ENCODE results near the gene DHRS11. TPM values are rescaled to one million over a fixed set of nuclear protein-coding genes. Genes with fewer than 3 reads are reported as not detected.

DHRS11 gene
- polyA plus RNA-seq, 3 donors = 1.2 to 4.3 (median 2.7) TPM

DNA sequence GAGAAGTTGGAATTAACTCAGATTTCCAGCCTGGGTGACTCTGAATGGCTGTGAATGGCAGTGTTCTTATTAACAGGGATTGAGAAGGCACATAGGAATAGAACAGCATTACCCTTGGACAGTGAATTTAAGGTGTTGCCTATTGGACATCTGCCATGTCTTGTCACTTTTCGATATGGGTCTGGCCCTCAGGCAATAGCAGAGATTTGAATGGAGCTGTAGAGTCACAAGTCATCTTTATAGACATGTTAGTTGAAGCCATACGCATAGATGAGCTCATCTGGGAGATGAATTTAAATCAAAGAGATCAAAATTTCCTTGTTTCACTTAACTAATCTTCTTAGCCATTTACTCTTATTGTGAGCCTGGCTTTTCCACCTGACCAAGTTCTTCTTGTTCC is 14.9 kb upstream of the DHRS11 start:
- peaks cover 71 to 90% of the 10 kb centered on the region in 2 donors for H3K36me3 Mint-ChIP-seq
- peaks cover 89% of the 10 kb centered on the region for H4K20me1 ChIP-seq (ENCODE audit: insufficient read depth, low read length)
- no peak overlapping the region for H3K27ac Mint-ChIP-seq
- no peaks in the 10 kb centered on the region for H3K4me1 ChIP-seq (ENCODE audit: control insufficient read depth in 1 of 2, insufficient read depth in 2 of 2, low read length in 2 of 2)
- no peak overlapping the region for H3K27ac ChIP-seq (ENCODE audit: low read depth in 1 of 2, low read length in 2 of 2)
- H3K79me2 ChIP-seq (ENCODE audit: insufficient read depth, low read length) = peaks cover 80% of the 10 kb centered on the region
- no peak overlapping the region for H2AFZ ChIP-seq (ENCODE audit: insufficient read depth, low read depth, low read length, poor library complexity, severe bottlenecking)
- no peak overlapping the region for H3K4me3 ChIP-seq (replicated peaks in 1 of 3; ENCODE audit: low read depth in 2 of 3, low read length in 3 of 3)
- intact Hi-C loops (cut with micrococcal nuclease) = no loop called here
- no peaks in the 10 kb centered on the region for H3K9me3 ChIP-seq (replicated peaks in 1 of 2; ENCODE audit: control insufficient read depth in 1 of 2, insufficient read depth in 1 of 2, low read length in 2 of 2)
- no peaks in the 10 kb centered on the region for H3K27me3 Mint-ChIP-seq (ENCODE audit: low read depth in 3 of 3)
- TF ChIP-seq, protein P1, sequence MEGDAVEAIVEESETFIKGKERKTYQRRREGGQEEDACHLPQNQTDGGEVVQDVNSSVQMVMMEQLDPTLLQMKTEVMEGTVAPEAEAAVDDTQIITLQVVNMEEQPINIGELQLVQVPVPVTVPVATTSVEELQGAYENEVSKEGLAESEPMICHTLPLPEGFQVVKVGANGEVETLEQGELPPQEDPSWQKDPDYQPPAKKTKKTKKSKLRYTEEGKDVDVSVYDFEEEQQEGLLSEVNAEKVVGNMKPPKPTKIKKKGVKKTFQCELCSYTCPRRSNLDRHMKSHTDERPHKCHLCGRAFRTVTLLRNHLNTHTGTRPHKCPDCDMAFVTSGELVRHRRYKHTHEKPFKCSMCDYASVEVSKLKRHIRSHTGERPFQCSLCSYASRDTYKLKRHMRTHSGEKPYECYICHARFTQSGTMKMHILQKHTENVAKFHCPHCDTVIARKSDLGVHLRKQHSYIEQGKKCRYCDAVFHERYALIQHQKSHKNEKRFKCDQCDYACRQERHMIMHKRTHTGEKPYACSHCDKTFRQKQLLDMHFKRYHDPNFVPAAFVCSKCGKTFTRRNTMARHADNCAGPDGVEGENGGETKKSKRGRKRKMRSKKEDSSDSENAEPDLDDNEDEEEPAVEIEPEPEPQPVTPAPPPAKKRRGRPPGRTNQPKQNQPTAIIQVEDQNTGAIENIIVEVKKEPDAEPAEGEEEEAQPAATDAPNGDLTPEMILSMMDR (IDR thresholded peaks at IDR 0.05) = no peak
- 89% methylated on average over 1 of the region's 2 CpGs for WGBS (ENCODE audit: insufficient coverage)
- H3K4me2 ChIP-seq (replicated peaks; ENCODE audit: extremely low read depth, low read length, poor library complexity, severe bottlenecking) = no peak overlapping the region
- no peak for DNase-seq
- no peak overlapping the region for H3K9ac ChIP-seq (ENCODE audit: insufficient read depth, low read length, poor library complexity, severe bottlenecking)
- no peaks in the 10 kb centered on the region for H3K27me3 ChIP-seq (ENCODE audit: control insufficient read depth in 2 of 2, insufficient read depth in 2 of 2, low read length in 2 of 2)
- H3K4me1 Mint-ChIP-seq = no peaks in the 10 kb centered on the region
- H3K9me3 Mint-ChIP-seq = no peaks in the 10 kb centered on the region
- no peak overlapping the region for H3K4me3 Mint-ChIP-seq
- H3K36me3 ChIP-seq (replicated peaks in 1 of 2; ENCODE audit: control insufficient read depth in 1 of 2, insufficient read depth in 2 of 2, low read length in 2 of 2) = peaks cover 74 to 94% of the 10 kb centered on the region in 2 donors

DNA sequence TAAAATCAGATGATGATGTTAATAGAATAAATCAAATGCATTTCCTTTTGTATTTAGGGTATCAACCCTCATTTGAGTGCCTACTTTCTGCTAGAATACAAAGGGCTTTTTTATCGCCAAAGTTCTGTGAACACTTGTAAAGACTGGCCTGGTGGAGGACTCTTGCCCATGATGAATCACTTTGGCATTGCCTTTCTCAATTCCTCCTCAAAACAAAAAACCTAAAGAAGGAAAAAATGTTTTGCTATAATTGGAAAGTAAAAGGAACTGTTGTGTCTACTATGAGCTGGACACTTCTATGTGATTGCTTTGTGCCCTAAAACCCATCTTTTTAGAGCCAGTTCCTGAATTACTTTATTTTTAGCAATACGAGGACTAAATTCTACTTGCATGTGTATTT is 13.0 kb upstream of the DHRS11 start:
- H3K36me3 ChIP-seq (replicated peaks in 1 of 2; ENCODE audit: control insufficient read depth in 1 of 2, insufficient read depth in 2 of 2, low read length in 2 of 2) = peaks cover 79 to 92% of the 10 kb centered on the region in 2 donors
- intact Hi-C loops (cut with micrococcal nuclease) = no loop called here

More for the DNA sequence above, 13.0 kb upstream of the DHRS11 start:
- no peak overlapping the region for H3K4me3 ChIP-seq (replicated peaks in 1 of 3; ENCODE audit: low read depth in 2 of 3, low read length in 3 of 3)
- no peak overlapping the region for H3K27ac Mint-ChIP-seq
- H3K4me3 Mint-ChIP-seq = no peak overlapping the region
- no peaks in the 10 kb centered on the region for H3K27me3 ChIP-seq (ENCODE audit: control insufficient read depth in 2 of 2, insufficient read depth in 2 of 2, low read length in 2 of 2)
- no peaks in the 10 kb centered on the region for H3K4me1 Mint-ChIP-seq
- H3K27ac ChIP-seq (ENCODE audit: low read depth in 1 of 2, low read length in 2 of 2) = no peak overlapping the region
- no peak overlapping the region for H3K9ac ChIP-seq (ENCODE audit: insufficient read depth, low read length, poor library complexity, severe bottlenecking)
- H3K79me2 ChIP-seq (ENCODE audit: insufficient read depth, low read length) = peaks cover 73% of the 10 kb centered on the region
- TF ChIP-seq, protein P1 (IDR thresholded peaks at IDR 0.05) = no peak
- H2AFZ ChIP-seq (ENCODE audit: insufficient read depth, low read depth, low read length, poor library complexity, severe bottlenecking) = no peak overlapping the region
- H4K20me1 ChIP-seq (ENCODE audit: insufficient read depth, low read length) = peaks cover 88% of the 10 kb centered on the region
- H3K4me1 ChIP-seq (ENCODE audit: control insufficient read depth in 1 of 2, insufficient read depth in 2 of 2, low read length in 2 of 2) = no peaks in the 10 kb centered on the region
- H3K4me2 ChIP-seq (replicated peaks; ENCODE audit: extremely low read depth, low read length, poor library complexity, severe bottlenecking) = no peak overlapping the region
- H3K36me3 Mint-ChIP-seq = peaks cover 65 to 84% of the 10 kb centered on the region in 2 donors
- H3K9me3 ChIP-seq (replicated peaks in 1 of 2; ENCODE audit: control insufficient read depth in 1 of 2, insufficient read depth in 1 of 2, low read length in 2 of 2) = no peaks in the 10 kb centered on the region
- WGBS (ENCODE audit: insufficient coverage) = no CpG with 5 or more reads among the region's 2 CpGs
- H3K9me3 Mint-ChIP-seq = no peaks in the 10 kb centered on the region
- no peaks in the 10 kb centered on the region for H3K27me3 Mint-ChIP-seq (ENCODE audit: low read depth in 3 of 3)
- no peak for DNase-seq
